Natural killer cell (primary cell): Measurements from ENCODE around the gene LIN37. TPM values are rescaled to one million over a fixed set of nuclear protein-coding genes. Genes with fewer than 3 reads are reported as not detected.
A peak's percentile ranks its signal among the peaks of the same experiment; 100 is the strongest.

Experiments
- ATAC-seq, 3 donors: fragments of 150-1000 bp in 2 of 3; fragments of 200-7000 bp in 1 of 3; cut with Tn5 transposase; 1 replicate in 1 of 3; 2 replicates in 2 of 3; pipeline ENCODE4 v1.10.0; 2021; ENCODE audit warnings: mild to moderate bottlenecking in 2 of 3, moderate library complexity in 2 of 3
- DNase-seq, 2 donors: peaks; one replicate each; pipeline versions ENCODE4 v3.0.0 to v3.0.0-alpha.2; 2013 to 2021; ENCODE audit warnings: mixed read lengths in 1 of 2
- H3K27ac ChIP-seq: one replicate; pipeline ENCODE4 v1.5.1; 2013; ENCODE audit warnings: mild to moderate bottlenecking, low read length
- H3K27me3 ChIP-seq: one replicate; pipeline ENCODE4 v1.6.1; 2013; ENCODE audit warnings: low read length; ENCODE audit not compliant: control insufficient read depth, insufficient read depth
- H3K36me3 ChIP-seq: one replicate; pipeline ENCODE4 v1.6.1; 2013; ENCODE audit warnings: low read length; ENCODE audit not compliant: control insufficient read depth, insufficient read depth
- H3K4me1 ChIP-seq: one replicate; pipeline ENCODE4 v1.6.1; 2013; ENCODE audit warnings: low read length; ENCODE audit not compliant: control insufficient read depth, insufficient read depth
- H3K4me3 ChIP-seq: one replicate; pipeline ENCODE4 v1.5.1; 2013; ENCODE audit warnings: low read length
- H3K9me3 ChIP-seq: one replicate; pipeline ENCODE4 v1.6.1; 2013; ENCODE audit warnings: low read length; ENCODE audit not compliant: control insufficient read depth, insufficient read depth
- H3K27ac Mint-ChIP-seq, 2 donors: one replicate each; pipeline ENCODE4 v1.8.0; 2022; ENCODE audit warnings: mild to moderate bottlenecking in 2 of 2, mixed read lengths in 2 of 2, moderate library complexity in 1 of 2
- H3K27me3 Mint-ChIP-seq, 2 donors: one replicate each; pipeline ENCODE4 v1.8.0; 2022; ENCODE audit warnings: low read depth in 2 of 2, mixed read lengths in 2 of 2
- H3K36me3 Mint-ChIP-seq: one replicate; pipeline ENCODE4 v1.8.0; 2022; ENCODE audit warnings: mixed read lengths
- H3K4me1 Mint-ChIP-seq, 2 donors: one replicate each; pipeline ENCODE4 v1.8.0; 2022; ENCODE audit warnings: mixed read lengths in 2 of 2
- H3K4me3 Mint-ChIP-seq: one replicate; pipeline ENCODE4 v1.8.0; 2022; ENCODE audit warnings: mild to moderate bottlenecking, moderate library complexity, mixed read lengths
- H3K9me3 Mint-ChIP-seq, 2 donors: one replicate each; pipeline ENCODE4 v1.8.0; 2022; ENCODE audit warnings: mixed read lengths in 2 of 2
- CTCF ChIP-seq: fragments of 200-600 bp; IDR thresholded peaks from one replicate; pipeline ENCODE4 v1.8.0; 2022; ENCODE audit warnings: antibody characterized with exemption
- WGBS: methylation state at CpG from one replicate; pipeline ENCODE4 v1.1.7; 2013; ENCODE audit warnings: missing lambda C conversion rate; ENCODE audit not compliant: insufficient coverage; 5-methylcytosine and 5-hydroxymethylcytosine counted together
- intact Hi-C: fragments of 100-400 bp; cut with micrococcal nuclease; formaldehyde crosslinking; loops from one replicate; pipeline ENCODE4 v1.14.2; 2022
- total RNA-seq, 4 donors: library from RNA; stranded (reverse); fragments of 120-200 nt in 1 of 4; gene quantifications; one replicate each; pipeline versions ENCODE4 v1.2.3 to v1.2.4, GENCODE V29; 2013 to 2022

LIN37 gene
- total RNA-seq, 3 donors from 2014 or later (not counting 1 experiment from before 2014, with no cell fraction given), result 16.7 to 22.1 (median 18.2) TPM

- peaks cover 0 to 18% of the 10 kb centered on the region in 2 donors for H3K27me3 Mint-ChIP-seq
- DNase-seq (no peak), ATAC-seq (no peak)
- peak overlapping the region; percentile 37 for H3K4me3 Mint-ChIP-seq
- 74% methylated on average over 17 of the region's 17 CpGs for WGBS
- TF ChIP-seq CTCF, result no peak
- no peaks in the 10 kb centered on the region for H3K9me3 ChIP-seq
- H3K9me3 Mint-ChIP-seq, result no peaks in the 10 kb centered on the region
- H3K4me3 ChIP-seq, result no peak overlapping the region
- H3K4me1 ChIP-seq, result peaks cover 29% of the 10 kb centered on the region
- no peak overlapping the region for H3K27ac ChIP-seq
- intact Hi-C loops, result loop anchor here (5.0 kb wide), 1 partner anchor 113 kb away; the partner anchor contains the start of gene ETV2
- H3K36me3 Mint-ChIP-seq, result no peaks in the 10 kb centered on the region
- H3K4me1 Mint-ChIP-seq, result peaks cover 29 to 40% of the 10 kb centered on the region in 2 donors
- H3K27me3 ChIP-seq, result no peaks in the 10 kb centered on the region
- no peak overlapping the region for H3K27ac Mint-ChIP-seq
- H3K36me3 ChIP-seq, result peaks cover 24% of the 10 kb centered on the region
Observed at GRCh38 chr19:35755131-35755549, 6.8 kb downstream of the LIN37 start.

GRCh38 chr19:35755550-35756376 lies 7.4 kb downstream of the LIN37 start:
- WGBS, result 40% methylated on average over 74 of the region's 74 CpGs
- intact Hi-C loops, result loop anchor here (5.0 kb wide), 1 partner anchor 113 kb away; the partner anchor contains the start of gene ETV2
- TF ChIP-seq CTCF, result no peak
- H3K27me3 ChIP-seq, result no peaks in the 10 kb centered on the region
- no peaks in the 10 kb centered on the region for H3K36me3 Mint-ChIP-seq
- H3K27me3 Mint-ChIP-seq, result peaks cover 0 to 18% of the 10 kb centered on the region in 2 donors
- H3K4me3 ChIP-seq, result no peak overlapping the region
- ATAC-seq (no peak), DNase-seq (peak in 1 of 2 donors; percentile 77)
- peaks cover 25% of the 10 kb centered on the region for H3K36me3 ChIP-seq
- no peaks in the 10 kb centered on the region for H3K9me3 ChIP-seq
- H3K27ac Mint-ChIP-seq, result no peak overlapping the region
- H3K4me1 ChIP-seq, result peaks cover 29% of the 10 kb centered on the region
- H3K4me1 Mint-ChIP-seq, result peaks cover 29 to 40% of the 10 kb centered on the region in 2 donors
- H3K9me3 Mint-ChIP-seq, result no peaks in the 10 kb centered on the region
- peak overlapping the region; percentile 23 for H3K4me3 Mint-ChIP-seq
- H3K27ac ChIP-seq, result no peak overlapping the region

- H3K4me1 Mint-ChIP-seq, result peaks cover 29 to 40% of the 10 kb centered on the region in 2 donors
Observed at GRCh38 chr19:35756377-35757230, 8.2 kb downstream of the LIN37 start, which contains the start of gene HSPB6. Gene HSPB6, minus strand, starts transcription at chr19:35757029. Its CDS starts 21 bp downstream, at chr19:35757008.

More at GRCh38 chr19:35756377-35757230, 8.2 kb downstream of the LIN37 start, which contains the start of gene HSPB6:
- Mint-ChIP-seq H3K36me3 (no peaks in the 10 kb centered on the region), H3K27ac (peak within 1 kb of the TSS; percentile 93 to 97), H3K9me3 (no peaks in the 10 kb centered on the region), H3K4me3 (peak within 1 kb of the TSS; percentile 98), H3K27me3 (peaks cover 0 to 18% of the 10 kb centered on the region in 2 donors)
- intact Hi-C loops, result loop anchor here (5.0 kb wide), 1 partner anchor 114 kb away; the partner anchor contains the start of gene ETV2
- 17% methylated on average over 51 of the region's 52 CpGs for WGBS
- Histone ChIP-seq H3K27ac (peak within 1 kb of the TSS; percentile 8), H3K27me3 (no peaks in the 10 kb centered on the region), H3K36me3 (peaks cover 29% of the 10 kb centered on the region), H3K4me1 (peaks cover 29% of the 10 kb centered on the region), H3K4me3 (peak within 1 kb of the TSS; percentile 84), H3K9me3 (no peaks in the 10 kb centered on the region)
- no peak for DNase-seq
- no peak for TF ChIP-seq CTCF
- ATAC-seq, result no peak
